ENCODE measurements around the gene VAV3.

DNA sequence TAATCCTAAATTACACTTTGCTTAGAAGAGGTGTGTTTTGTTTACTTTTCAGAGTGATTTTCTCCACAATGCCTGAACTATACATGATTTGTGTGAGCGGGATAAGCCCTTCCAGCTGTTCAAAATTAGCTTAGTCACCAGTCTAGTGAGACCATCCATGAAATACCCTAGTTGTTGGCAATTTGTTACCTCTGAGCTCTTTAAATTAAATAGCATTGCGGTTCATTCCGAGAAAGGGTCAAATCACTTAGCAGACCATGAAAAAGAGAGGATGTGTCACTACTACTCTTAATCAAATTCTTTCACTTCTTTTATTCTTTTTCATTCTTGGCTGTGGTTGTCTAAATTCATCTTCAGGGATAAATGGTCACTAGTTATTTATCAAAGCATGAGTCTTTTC is 11.9 kb upstream of the VAV3 start:
- TF ChIP-seq, protein P1, sequence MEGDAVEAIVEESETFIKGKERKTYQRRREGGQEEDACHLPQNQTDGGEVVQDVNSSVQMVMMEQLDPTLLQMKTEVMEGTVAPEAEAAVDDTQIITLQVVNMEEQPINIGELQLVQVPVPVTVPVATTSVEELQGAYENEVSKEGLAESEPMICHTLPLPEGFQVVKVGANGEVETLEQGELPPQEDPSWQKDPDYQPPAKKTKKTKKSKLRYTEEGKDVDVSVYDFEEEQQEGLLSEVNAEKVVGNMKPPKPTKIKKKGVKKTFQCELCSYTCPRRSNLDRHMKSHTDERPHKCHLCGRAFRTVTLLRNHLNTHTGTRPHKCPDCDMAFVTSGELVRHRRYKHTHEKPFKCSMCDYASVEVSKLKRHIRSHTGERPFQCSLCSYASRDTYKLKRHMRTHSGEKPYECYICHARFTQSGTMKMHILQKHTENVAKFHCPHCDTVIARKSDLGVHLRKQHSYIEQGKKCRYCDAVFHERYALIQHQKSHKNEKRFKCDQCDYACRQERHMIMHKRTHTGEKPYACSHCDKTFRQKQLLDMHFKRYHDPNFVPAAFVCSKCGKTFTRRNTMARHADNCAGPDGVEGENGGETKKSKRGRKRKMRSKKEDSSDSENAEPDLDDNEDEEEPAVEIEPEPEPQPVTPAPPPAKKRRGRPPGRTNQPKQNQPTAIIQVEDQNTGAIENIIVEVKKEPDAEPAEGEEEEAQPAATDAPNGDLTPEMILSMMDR (IDR thresholded peaks at IDR 0.05): no peak
- TF ChIP-seq ZFX (IDR thresholded peaks at IDR 0.05; ENCODE audit: borderline replicate concordance): no peak

Measured in 22Rv1 (cell line).